H1 (cell line): ENCODE data around the gene DNAAF8.

Source experiments
- BACH1 ChIP-seq: IDR thresholded peaks from 2 replicates; pipeline ENCODE4 v1.6.1; 2012; ENCODE audit warnings: low read length, improper control_type of control experiment
- BRCA1 ChIP-seq: IDR thresholded peaks from 2 replicates; pipeline ENCODE4 v1.6.1; 2012; ENCODE audit warnings: low read depth, low read length, improper control_type of control experiment
- EGR1 ChIP-seq: IDR thresholded peaks from 2 replicates; pipeline ENCODE4 v1.6.1; 2011; ENCODE audit warnings: low read depth, low read length, borderline replicate concordance
- EP300 ChIP-seq, 2 experiments: IDR thresholded peaks; 1 replicate in 1 of 2; 2 replicates in 1 of 2; pipeline ENCODE4 v1.6.1; 2011 to 2012; ENCODE audit warnings: low read depth in 2 of 2, low read length in 2 of 2, mild to moderate bottlenecking in 2 of 2, borderline replicate concordance in 1 of 2, inconsistent platforms in 1 of 2, moderate library complexity in 1 of 2
- EZH2 ChIP-seq: fragments of 200-600 bp; sonication (generic); IDR thresholded peaks from 2 replicates; pipeline ENCODE4 v1.7.1; 2012; ENCODE audit warnings: low read depth, mild to moderate bottlenecking, moderate library complexity, low read length, inconsistent platforms; ENCODE audit not compliant: severe bottlenecking
- HDAC2 ChIP-seq, 2 experiments: fragments of 300-600 bp in 1 of 2; sonication (generic) in 1 of 2; IDR thresholded peaks; 2 replicates each; pipeline ENCODE4 v1.6.1; 2011 to 2012; ENCODE audit warnings: low read depth in 2 of 2, low read length in 2 of 2, mild to moderate bottlenecking in 2 of 2, moderate library complexity in 2 of 2, borderline replicate concordance in 1 of 2, inconsistent platforms in 1 of 2
- SIN3A ChIP-seq, 2 experiments: IDR thresholded peaks in 1 of 2; conservative IDR thresholded peaks in 1 of 2; 2 replicates each; pipeline ENCODE4 v1.6.1; 2011 to 2012; ENCODE audit warnings: low read length in 2 of 2, improper control_type of control experiment in 1 of 2, low read depth in 1 of 2, mild to moderate bottlenecking in 1 of 2
- SIX5 ChIP-seq: IDR thresholded peaks from 2 replicates; pipeline ENCODE4 v1.6.1; 2011; ENCODE audit warnings: mild to moderate bottlenecking, low read depth, low read length
- YY1 ChIP-seq: IDR thresholded peaks from 2 replicates; pipeline ENCODE4 v1.6.1; 2011; ENCODE audit warnings: low read depth, mild to moderate bottlenecking, low read length
- TF ChIP-seq, protein P1 (sequence below), 3 experiments: IDR thresholded peaks; 1 replicate in 2 of 3; 2 replicates in 1 of 3; pipeline versions ENCODE4 v1.5.1 to v1.6.1; 2011; ENCODE audit warnings: low read length in 3 of 3, mild to moderate bottlenecking in 3 of 3, inconsistent platforms in 2 of 3, low read depth in 1 of 3, moderate library complexity in 1 of 3; ENCODE audit not compliant: insufficient read depth in 1 of 3; ENCODE audit errors: control extremely low read depth in 1 of 3

DNA sequence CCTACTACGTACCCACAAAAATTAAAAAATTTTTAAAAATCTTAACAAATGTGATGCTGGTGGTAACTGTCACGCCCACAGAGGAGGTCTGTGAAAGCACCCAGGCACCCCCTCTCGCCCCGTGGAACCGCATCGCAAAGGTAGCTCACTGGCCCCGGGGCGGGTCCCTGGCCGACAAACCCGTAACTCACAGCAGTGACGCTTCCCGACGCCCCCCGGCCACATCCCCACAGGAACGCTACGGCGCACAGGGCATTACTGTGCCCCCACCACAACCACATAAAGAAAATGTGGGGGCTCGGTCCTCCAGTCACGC is 632 bp upstream of the DNAAF8 start:
- TF ChIP-seq, protein P1, sequence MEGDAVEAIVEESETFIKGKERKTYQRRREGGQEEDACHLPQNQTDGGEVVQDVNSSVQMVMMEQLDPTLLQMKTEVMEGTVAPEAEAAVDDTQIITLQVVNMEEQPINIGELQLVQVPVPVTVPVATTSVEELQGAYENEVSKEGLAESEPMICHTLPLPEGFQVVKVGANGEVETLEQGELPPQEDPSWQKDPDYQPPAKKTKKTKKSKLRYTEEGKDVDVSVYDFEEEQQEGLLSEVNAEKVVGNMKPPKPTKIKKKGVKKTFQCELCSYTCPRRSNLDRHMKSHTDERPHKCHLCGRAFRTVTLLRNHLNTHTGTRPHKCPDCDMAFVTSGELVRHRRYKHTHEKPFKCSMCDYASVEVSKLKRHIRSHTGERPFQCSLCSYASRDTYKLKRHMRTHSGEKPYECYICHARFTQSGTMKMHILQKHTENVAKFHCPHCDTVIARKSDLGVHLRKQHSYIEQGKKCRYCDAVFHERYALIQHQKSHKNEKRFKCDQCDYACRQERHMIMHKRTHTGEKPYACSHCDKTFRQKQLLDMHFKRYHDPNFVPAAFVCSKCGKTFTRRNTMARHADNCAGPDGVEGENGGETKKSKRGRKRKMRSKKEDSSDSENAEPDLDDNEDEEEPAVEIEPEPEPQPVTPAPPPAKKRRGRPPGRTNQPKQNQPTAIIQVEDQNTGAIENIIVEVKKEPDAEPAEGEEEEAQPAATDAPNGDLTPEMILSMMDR (IDR thresholded peaks at IDR 0.05; ENCODE audit: control extremely low read depth in 1 of 3, insufficient read depth in 1 of 3, low read depth in 1 of 3, low read length in 3 of 3), result no peak
- TF ChIP-seq HDAC2 (IDR thresholded peaks at IDR 0.05; ENCODE audit: borderline replicate concordance in 1 of 2, low read depth in 2 of 2, low read length in 2 of 2), result no peak
- TF ChIP-seq BRCA1, result no peak
- no peak for TF ChIP-seq EP300 (IDR thresholded peaks at IDR 0.05; ENCODE audit: borderline replicate concordance in 1 of 2, low read depth in 2 of 2, low read length in 2 of 2)
- TF ChIP-seq SIN3A (conservative IDR thresholded peaks at IDR 0.05 in 1 of 2, IDR thresholded peaks at IDR 0.05 in 1 of 2; ENCODE audit: low read depth in 1 of 2, low read length in 2 of 2), result no peak
- no peak for TF ChIP-seq BACH1
- TF ChIP-seq YY1, result no peak
- TF ChIP-seq SIX5, result no peak
- TF ChIP-seq EZH2, result no peak
- no peak for TF ChIP-seq EGR1
